ENCODE results near the gene MFGE8.

MFGE8 gene

GRCh38 chr15:88872706-88873105, 40.5 kb downstream of the MFGE8 start:
- H3K4me3 ChIP-seq (ENCODE audit: control insufficient read depth, low read depth, low read length) = no peak overlapping the region
- TF ChIP-seq CTCF (conservative IDR thresholded peaks at IDR 0.05; ENCODE audit: control insufficient read depth, insufficient read depth, low read depth, low read length) = no peak
- no peak for DNase-seq (ENCODE audit: low read depth)

GRCh38 chr15:88872106-88872505, 41.1 kb downstream of the MFGE8 start:
- no peak overlapping the region for H3K4me3 ChIP-seq (ENCODE audit: control insufficient read depth, low read depth, low read length)
- TF ChIP-seq CTCF (conservative IDR thresholded peaks at IDR 0.05; ENCODE audit: control insufficient read depth, insufficient read depth, low read depth, low read length) = no peak
- DNase-seq (ENCODE audit: low read depth) = no peak

- TF ChIP-seq CTCF (conservative IDR thresholded peaks at IDR 0.05; ENCODE audit: control insufficient read depth, insufficient read depth, low read depth, low read length) = no peak
- H3K4me3 ChIP-seq (ENCODE audit: control insufficient read depth, low read depth, low read length) = no peak overlapping the region
- DNase-seq (ENCODE audit: low read depth) = no peak
Measured at GRCh38 chr15:88871313-88871712, 41.9 kb downstream of the MFGE8 start.

- H3K4me3 ChIP-seq (ENCODE audit: control insufficient read depth, low read depth, low read length) = no peak overlapping the region
- DNase-seq (ENCODE audit: low read depth) = no peak
- TF ChIP-seq CTCF (conservative IDR thresholded peaks at IDR 0.05; ENCODE audit: control insufficient read depth, insufficient read depth, low read depth, low read length) = no peak
Measured at GRCh38 chr15:88866295-88866881, 46.8 kb downstream of the MFGE8 start.

GRCh38 chr15:88865498-88866099, 47.6 kb downstream of the MFGE8 start:
- no peak for TF ChIP-seq CTCF (conservative IDR thresholded peaks at IDR 0.05; ENCODE audit: control insufficient read depth, insufficient read depth, low read depth, low read length)
- DNase-seq (ENCODE audit: low read depth) = peak; percentile 10

GRCh38 chr15:88864861-88865497, 48.2 kb downstream of the MFGE8 start:
- no peak for TF ChIP-seq CTCF (conservative IDR thresholded peaks at IDR 0.05; ENCODE audit: control insufficient read depth, insufficient read depth, low read depth, low read length)
- no peak for DNase-seq (ENCODE audit: low read depth)
- no peak overlapping the region for H3K4me3 ChIP-seq (ENCODE audit: control insufficient read depth, low read depth, low read length)

More at GRCh38 chr15:88865498-88866099, 47.6 kb downstream of the MFGE8 start:
- no peak overlapping the region for H3K4me3 ChIP-seq (ENCODE audit: control insufficient read depth, low read depth, low read length)

Data from fibroblast of mammary gland (primary cell).